ENCODE data around the gene PDF.

- TF ChIP-seq MAX (IDR thresholded peaks at IDR 0.05) (no peak), USF1 (IDR thresholded peaks at IDR 0.05) (no peak), CEBPB (IDR thresholded peaks at IDR 0.05) (no peak), FOXM1 (IDR thresholded peaks at IDR 0.05; ENCODE audit: borderline replicate concordance, low read depth) (no peak), CREB1 (IDR thresholded peaks at IDR 0.05; ENCODE audit: low read depth) (no peak), YY1 (IDR thresholded peaks at IDR 0.05; ENCODE audit: low read depth) (no peak), TCF12 (IDR thresholded peaks at IDR 0.05; ENCODE audit: low read depth) (no peak), NFIC (IDR thresholded peaks at IDR 0.05) (no peak)
- TF ChIP-seq, protein P1, sequence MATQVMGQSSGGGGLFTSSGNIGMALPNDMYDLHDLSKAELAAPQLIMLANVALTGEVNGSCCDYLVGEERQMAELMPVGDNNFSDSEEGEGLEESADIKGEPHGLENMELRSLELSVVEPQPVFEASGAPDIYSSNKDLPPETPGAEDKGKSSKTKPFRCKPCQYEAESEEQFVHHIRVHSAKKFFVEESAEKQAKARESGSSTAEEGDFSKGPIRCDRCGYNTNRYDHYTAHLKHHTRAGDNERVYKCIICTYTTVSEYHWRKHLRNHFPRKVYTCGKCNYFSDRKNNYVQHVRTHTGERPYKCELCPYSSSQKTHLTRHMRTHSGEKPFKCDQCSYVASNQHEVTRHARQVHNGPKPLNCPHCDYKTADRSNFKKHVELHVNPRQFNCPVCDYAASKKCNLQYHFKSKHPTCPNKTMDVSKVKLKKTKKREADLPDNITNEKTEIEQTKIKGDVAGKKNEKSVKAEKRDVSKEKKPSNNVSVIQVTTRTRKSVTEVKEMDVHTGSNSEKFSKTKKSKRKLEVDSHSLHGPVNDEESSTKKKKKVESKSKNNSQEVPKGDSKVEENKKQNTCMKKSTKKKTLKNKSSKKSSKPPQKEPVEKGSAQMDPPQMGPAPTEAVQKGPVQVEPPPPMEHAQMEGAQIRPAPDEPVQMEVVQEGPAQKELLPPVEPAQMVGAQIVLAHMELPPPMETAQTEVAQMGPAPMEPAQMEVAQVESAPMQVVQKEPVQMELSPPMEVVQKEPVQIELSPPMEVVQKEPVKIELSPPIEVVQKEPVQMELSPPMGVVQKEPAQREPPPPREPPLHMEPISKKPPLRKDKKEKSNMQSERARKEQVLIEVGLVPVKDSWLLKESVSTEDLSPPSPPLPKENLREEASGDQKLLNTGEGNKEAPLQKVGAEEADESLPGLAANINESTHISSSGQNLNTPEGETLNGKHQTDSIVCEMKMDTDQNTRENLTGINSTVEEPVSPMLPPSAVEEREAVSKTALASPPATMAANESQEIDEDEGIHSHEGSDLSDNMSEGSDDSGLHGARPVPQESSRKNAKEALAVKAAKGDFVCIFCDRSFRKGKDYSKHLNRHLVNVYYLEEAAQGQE (IDR thresholded peaks at IDR 0.05; ENCODE audit: low read depth): no peak
Measured at GRCh38 chr16:69307091-69307490, 23.3 kb downstream of the PDF start.

Measured in Ishikawa (cell line).